Measurements from ENCODE around the gene TSC22D4.

DNA sequence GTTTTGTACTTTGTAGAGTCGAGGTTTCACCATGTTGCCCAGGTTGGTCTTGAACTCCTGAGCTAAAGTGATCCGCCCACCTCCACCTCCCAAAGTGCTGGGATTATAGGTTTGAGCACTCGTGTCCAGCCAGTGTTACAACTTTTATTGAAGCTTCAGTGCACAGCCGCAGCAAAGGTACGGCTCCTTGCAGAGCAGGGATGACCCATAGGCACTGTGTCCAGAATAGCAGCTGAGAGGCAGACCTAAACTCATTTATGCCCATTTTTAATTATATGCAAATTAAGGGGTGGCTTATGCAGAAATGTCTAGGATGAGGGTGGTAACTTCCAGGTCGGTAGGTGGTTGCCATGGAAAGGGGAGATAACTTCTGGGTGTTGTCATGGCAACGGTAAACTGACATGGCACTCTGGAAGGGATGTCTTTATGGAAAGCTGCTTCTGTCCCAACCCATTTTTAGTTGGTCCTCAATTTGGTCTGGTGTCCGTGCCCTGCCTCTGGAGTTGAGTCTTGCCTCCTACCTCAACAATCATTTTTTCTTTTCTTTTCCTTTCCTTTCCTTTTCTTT, 27.4 kb upstream of the TSC22D4 start:
- TF ChIP-seq, protein P1, sequence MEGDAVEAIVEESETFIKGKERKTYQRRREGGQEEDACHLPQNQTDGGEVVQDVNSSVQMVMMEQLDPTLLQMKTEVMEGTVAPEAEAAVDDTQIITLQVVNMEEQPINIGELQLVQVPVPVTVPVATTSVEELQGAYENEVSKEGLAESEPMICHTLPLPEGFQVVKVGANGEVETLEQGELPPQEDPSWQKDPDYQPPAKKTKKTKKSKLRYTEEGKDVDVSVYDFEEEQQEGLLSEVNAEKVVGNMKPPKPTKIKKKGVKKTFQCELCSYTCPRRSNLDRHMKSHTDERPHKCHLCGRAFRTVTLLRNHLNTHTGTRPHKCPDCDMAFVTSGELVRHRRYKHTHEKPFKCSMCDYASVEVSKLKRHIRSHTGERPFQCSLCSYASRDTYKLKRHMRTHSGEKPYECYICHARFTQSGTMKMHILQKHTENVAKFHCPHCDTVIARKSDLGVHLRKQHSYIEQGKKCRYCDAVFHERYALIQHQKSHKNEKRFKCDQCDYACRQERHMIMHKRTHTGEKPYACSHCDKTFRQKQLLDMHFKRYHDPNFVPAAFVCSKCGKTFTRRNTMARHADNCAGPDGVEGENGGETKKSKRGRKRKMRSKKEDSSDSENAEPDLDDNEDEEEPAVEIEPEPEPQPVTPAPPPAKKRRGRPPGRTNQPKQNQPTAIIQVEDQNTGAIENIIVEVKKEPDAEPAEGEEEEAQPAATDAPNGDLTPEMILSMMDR (conservative IDR thresholded peaks at IDR 0.05; ENCODE audit: low read depth in 2 of 2), result no peak
- TF ChIP-seq CREB1 (CRISPR knock-in tag; IDR thresholded peaks at IDR 0.05; ENCODE audit: low read depth) (no peak), POLR2AphosphoS5 (IDR thresholded peaks at IDR 0.05; ENCODE audit: low read depth) (no peak), EZH2 (IDR thresholded peaks at IDR 0.05; ENCODE audit: low read depth, unreplicated experiment) (no peak), EZH2phosphoT487 (IDR thresholded peaks at IDR 0.05; ENCODE audit: unreplicated experiment) (no peak), NANOG (IDR thresholded peaks at IDR 0.05; ENCODE audit: borderline replicate concordance) (no peak), ZNF331 (CRISPR knock-in tag; IDR thresholded peaks at IDR 0.05; ENCODE audit: low read depth) (no peak), JUNB (IDR thresholded peaks at IDR 0.05; ENCODE audit: unreplicated experiment) (no peak)
- TF ChIP-seq, protein P2, sequence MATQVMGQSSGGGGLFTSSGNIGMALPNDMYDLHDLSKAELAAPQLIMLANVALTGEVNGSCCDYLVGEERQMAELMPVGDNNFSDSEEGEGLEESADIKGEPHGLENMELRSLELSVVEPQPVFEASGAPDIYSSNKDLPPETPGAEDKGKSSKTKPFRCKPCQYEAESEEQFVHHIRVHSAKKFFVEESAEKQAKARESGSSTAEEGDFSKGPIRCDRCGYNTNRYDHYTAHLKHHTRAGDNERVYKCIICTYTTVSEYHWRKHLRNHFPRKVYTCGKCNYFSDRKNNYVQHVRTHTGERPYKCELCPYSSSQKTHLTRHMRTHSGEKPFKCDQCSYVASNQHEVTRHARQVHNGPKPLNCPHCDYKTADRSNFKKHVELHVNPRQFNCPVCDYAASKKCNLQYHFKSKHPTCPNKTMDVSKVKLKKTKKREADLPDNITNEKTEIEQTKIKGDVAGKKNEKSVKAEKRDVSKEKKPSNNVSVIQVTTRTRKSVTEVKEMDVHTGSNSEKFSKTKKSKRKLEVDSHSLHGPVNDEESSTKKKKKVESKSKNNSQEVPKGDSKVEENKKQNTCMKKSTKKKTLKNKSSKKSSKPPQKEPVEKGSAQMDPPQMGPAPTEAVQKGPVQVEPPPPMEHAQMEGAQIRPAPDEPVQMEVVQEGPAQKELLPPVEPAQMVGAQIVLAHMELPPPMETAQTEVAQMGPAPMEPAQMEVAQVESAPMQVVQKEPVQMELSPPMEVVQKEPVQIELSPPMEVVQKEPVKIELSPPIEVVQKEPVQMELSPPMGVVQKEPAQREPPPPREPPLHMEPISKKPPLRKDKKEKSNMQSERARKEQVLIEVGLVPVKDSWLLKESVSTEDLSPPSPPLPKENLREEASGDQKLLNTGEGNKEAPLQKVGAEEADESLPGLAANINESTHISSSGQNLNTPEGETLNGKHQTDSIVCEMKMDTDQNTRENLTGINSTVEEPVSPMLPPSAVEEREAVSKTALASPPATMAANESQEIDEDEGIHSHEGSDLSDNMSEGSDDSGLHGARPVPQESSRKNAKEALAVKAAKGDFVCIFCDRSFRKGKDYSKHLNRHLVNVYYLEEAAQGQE (IDR thresholded peaks at IDR 0.05; ENCODE audit: unreplicated experiment), result no peak
- TF ChIP-seq, protein P3, sequence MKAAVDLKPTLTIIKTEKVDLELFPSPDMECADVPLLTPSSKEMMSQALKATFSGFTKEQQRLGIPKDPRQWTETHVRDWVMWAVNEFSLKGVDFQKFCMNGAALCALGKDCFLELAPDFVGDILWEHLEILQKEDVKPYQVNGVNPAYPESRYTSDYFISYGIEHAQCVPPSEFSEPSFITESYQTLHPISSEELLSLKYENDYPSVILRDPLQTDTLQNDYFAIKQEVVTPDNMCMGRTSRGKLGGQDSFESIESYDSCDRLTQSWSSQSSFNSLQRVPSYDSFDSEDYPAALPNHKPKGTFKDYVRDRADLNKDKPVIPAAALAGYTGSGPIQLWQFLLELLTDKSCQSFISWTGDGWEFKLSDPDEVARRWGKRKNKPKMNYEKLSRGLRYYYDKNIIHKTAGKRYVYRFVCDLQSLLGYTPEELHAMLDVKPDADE (IDR thresholded peaks at IDR 0.05), result no peak
